NB4 (cell line): ENCODE results near the gene PPFIBP2.

Experiments used
- DNase-seq: peaks from one replicate; pipeline ENCODE4 v3.0.0; 2010; ENCODE audit warnings: low read depth
- H3K4me3 ChIP-seq: one replicate; pipeline ENCODE4 v1.5.1; 2011; ENCODE audit warnings: mild to moderate bottlenecking, low read depth, low read length, moderate library complexity
- CTCF ChIP-seq: IDR thresholded peaks from one replicate; pipeline ENCODE4 v1.5.1; 2012; ENCODE audit warnings: low read depth, low read length
- MAX ChIP-seq: IDR thresholded peaks from 2 replicates; pipeline ENCODE4 v1.6.1; 2011; ENCODE audit warnings: low read depth, low read length
- MYC ChIP-seq: IDR thresholded peaks from 2 replicates; pipeline ENCODE4 v1.6.1; 2011; ENCODE audit warnings: low read depth, low read length
- POLR2A ChIP-seq: IDR thresholded peaks from 2 replicates; pipeline ENCODE4 v1.6.1; 2011; ENCODE audit warnings: mild to moderate bottlenecking; ENCODE audit not compliant: insufficient read length; ENCODE audit errors: extremely low read depth

Gene PPFIBP2

GRCh38 chr11:7596975-7597391 is 83.2 kb downstream of the PPFIBP2 start:
- no peak for DNase-seq
- H3K4me3 ChIP-seq: no peak overlapping the region
- TF ChIP-seq POLR2A (no peak), CTCF (no peak), MAX (no peak), MYC (no peak)

DNA sequence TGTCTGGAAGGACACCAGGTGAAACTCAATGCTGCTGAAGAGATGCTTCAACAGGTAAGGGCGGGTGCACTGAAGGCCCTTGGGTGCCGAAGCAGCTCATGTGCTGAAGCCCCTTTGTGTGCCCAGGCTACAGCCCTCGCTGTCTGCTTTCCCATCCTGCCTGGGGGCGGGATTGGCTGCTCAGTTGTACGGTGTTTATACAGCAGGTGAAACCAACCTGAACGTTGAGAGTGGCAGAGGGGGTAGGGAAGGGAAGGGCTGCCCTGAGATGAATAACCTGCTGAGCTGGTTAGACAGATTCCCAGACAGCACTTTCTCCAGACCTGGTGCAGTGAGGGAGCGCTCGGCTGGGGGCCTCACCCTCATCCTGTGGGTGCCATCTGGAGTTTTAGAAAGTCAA is 83.8 kb downstream of the PPFIBP2 start:
- TF ChIP-seq POLR2A: no peak
- TF ChIP-seq MYC: no peak
- TF ChIP-seq CTCF: no peak
- TF ChIP-seq MAX: no peak
- no peak overlapping the region for H3K4me3 ChIP-seq
- DNase-seq: no peak

DNA sequence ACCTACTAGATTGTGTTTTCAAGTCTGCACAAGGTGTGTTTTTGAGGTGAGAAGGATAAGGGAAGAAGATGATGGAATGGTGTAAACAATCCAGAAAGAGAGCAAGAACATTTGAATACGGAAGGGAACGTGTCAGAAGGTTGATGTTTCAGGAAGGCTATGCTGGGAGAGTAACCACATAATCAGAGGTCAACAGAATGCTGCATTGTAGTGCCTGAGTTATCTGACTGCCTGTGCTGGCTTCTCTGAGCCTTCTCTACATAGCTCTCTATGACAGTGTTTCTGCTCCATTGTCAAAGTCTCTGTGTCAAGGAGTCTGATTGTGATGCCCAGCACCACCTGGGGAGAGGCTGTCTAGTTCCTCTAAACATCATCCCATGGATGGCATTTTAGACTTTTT is 85.4 kb downstream of the PPFIBP2 start:
- no peak overlapping the region for H3K4me3 ChIP-seq
- TF ChIP-seq POLR2A (no peak), CTCF (no peak), MYC (no peak), MAX (no peak)

DNA sequence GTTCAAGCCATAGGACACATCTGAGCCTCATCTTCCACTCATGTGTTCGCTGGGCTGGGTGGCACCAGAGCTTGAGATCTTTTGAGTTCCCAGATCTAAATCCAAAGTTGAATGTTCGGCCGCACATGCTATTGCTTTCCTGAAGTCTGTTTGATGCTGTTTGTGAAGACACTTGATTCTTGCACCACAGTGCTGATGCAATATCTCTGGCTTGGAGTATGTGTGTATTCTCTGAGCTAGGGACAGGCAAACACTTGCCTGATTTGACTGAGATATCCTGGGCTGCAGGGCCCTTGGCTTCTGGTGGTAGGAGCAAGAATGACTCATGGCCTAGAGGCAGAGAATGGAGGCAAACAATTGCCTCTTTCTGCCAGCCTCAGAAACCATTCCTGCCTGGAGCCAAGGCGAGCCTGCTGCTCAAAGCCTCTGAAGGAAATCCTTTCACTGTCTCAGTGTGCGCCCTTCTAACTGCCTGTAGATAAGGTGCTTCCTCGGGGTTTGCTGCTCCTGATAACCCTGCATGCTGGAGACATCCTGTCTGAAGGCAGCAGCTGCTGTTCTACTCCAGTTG is 86.5 kb downstream of the PPFIBP2 start:
- TF ChIP-seq MAX (no peak), POLR2A (no peak), MYC (no peak)
- H3K4me3 ChIP-seq: no peak overlapping the region
- DNase-seq: peak; percentile 85

More for the DNA sequence above, 85.4 kb downstream of the PPFIBP2 start:
- DNase-seq: no peak

DNA sequence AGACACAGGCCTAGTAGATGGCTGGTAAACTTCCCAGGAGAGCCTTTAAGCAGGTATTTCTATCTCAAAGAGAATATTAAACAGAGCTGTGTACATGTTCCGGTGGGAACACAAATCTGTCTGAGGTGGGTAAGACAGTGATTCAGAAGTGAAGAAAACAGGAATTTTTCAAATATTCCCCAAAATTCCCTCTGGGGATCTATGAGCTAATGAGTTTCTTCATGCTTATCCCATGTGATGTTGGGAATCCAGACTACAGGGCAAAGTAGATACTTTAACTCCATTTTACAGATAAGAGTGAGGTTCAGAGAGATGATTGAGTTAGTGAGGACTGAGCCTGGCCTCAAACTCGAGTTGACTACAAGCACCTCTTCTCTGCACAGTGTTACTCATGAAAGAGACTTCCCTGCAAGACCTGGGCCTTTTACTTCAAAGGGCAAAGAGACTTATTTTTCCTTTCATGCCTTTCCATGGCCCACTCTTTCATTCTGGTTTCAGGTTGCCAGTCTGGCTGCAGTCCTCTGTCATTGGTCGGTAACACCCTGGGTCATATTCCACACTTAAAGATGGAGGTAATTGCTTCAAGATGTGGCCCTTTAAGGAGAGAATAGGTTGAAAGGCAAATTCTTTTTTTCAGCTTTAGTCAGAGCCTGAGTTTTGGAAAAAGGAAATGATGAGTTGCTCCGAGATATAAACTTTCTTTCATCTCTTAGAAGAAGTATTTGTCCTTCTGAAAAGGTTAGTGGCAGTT is 89.4 kb downstream of the PPFIBP2 start:
- TF ChIP-seq MAX (no peak), MYC (no peak), CTCF (no peak), POLR2A (no peak)
- no peak overlapping the region for H3K4me3 ChIP-seq
- DNase-seq: no peak

- H3K4me3 ChIP-seq: no peak overlapping the region
- no peak for DNase-seq
- no peak for TF ChIP-seq CTCF
- TF ChIP-seq MYC: no peak
- no peak for TF ChIP-seq MAX
These were observed 90.6 kb downstream of the PPFIBP2 start for GRCh38 chr11:7604331-7604955.
